Stimulated activated CD8-positive, alpha-beta memory T cell treated with anti-CD3 and anti-CD28 coated beads, Interleukin-12 subunit alpha, Interleukin-12 subunit beta, amount 100 ng/mL, for 4 hours (primary cell): Measurements from ENCODE around the gene CHAD.
"Not testable (repeated sequence)": the region's sequence is repeated elsewhere in the genome, so short reads cannot be mapped to it uniquely, and the experiment has no call there.

ENCODE experiments used
- DNase-seq: peaks from one replicate; pipeline ENCODE4 v3.0.0-alpha.2; 2020; ENCODE audit warnings: low read depth

The CHAD gene

GRCh38 chr17:50457621-50458020 lies 11.1 kb downstream of the CHAD start:
- DNase-seq = no peak

- DNase-seq = no peak
These were observed 14.8 kb downstream of the CHAD start for GRCh38 chr17:50453901-50454300.

GRCh38 chr17:50452630-50453300 lies 15.9 kb downstream of the CHAD start:
- no peak for DNase-seq

- DNase-seq = no peak
These were observed 16.6 kb downstream of the CHAD start for GRCh38 chr17:50451943-50452629.

GRCh38 chr17:50448643-50449042 lies 20.0 kb downstream of the CHAD start:
- no peak for DNase-seq

GRCh38 chr17:50447870-50448595 lies 20.6 kb downstream of the CHAD start:
- DNase-seq = no peak

- no peak for DNase-seq
These were observed 22.9 kb downstream of the CHAD start for GRCh38 chr17:50445730-50446325.

- DNase-seq = no peak
These were observed 23.6 kb downstream of the CHAD start for GRCh38 chr17:50444841-50445715.

- DNase-seq = no peak
These were observed 25.1 kb downstream of the CHAD start for GRCh38 chr17:50443505-50443974.

GRCh38 chr17:50440838-50441829 lies 27.5 kb downstream of the CHAD start:
- no peak for DNase-seq

- DNase-seq = no peak
These were observed 28.4 kb downstream of the CHAD start for GRCh38 chr17:50440172-50440837.

GRCh38 chr17:50439008-50439407 lies 29.7 kb downstream of the CHAD start:
- DNase-seq = no peak

- DNase-seq = no peak
These were observed 31.3 kb downstream of the CHAD start for GRCh38 chr17:50437409-50437808.

GRCh38 chr17:50432125-50432762 lies 36.4 kb downstream of the CHAD start:
- no peak for DNase-seq

- no peak for DNase-seq
These were observed 37.7 kb downstream of the CHAD start for GRCh38 chr17:50430821-50431618.

- no peak for DNase-seq
These were observed 38.9 kb downstream of the CHAD start for GRCh38 chr17:50429793-50430192.

GRCh38 chr17:50428831-50429424 lies 39.8 kb downstream of the CHAD start:
- DNase-seq = no peak

GRCh38 chr17:50428126-50428525 lies 40.6 kb downstream of the CHAD start:
- not testable (repeated sequence) for DNase-seq
